ENCODE data around the gene TERC. TPM values are rescaled to one million over a fixed set of nuclear protein-coding genes. Genes with fewer than 3 reads are reported as not detected.

Gene TERC
- total RNA-seq: 1.4 TPM

DNA sequence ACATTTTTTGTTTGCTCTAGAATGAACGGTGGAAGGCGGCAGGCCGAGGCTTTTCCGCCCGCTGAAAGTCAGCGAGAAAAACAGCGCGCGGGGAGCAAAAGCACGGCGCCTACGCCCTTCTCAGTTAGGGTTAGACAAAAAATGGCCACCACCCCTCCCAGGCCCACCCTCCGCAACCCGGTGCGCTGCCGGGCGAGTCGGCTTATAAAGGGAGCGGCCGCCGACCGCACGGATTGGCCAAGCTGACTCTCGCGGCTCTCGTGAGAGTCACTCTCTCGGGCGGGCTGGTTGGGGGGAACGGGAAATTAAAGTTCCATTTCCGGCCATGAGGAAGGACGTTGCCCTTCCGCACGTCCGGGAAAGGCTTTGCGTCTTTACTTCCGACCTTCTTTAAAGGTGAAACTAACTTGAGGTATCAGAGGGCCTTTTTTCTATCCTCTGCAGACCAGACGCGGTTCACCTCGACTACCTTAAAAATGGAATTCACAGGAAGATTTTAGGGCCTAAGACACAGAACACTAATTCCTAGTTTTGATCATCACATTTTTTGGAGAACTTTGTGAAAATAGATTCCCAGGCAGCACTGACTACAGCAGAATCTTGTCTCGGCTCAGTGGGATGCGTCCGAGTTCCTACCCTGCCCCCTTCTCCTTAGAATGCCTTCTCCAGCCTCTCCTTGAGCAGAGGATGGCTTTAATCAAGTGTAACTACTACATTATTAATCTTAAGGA is at the start of gene TERC:
TSS of gene TERC (minus strand) at position 179 of the 731 bp plus-strand sequence.
- DNase-seq (ENCODE audit: low spot score): peak; percentile 97

DNA sequence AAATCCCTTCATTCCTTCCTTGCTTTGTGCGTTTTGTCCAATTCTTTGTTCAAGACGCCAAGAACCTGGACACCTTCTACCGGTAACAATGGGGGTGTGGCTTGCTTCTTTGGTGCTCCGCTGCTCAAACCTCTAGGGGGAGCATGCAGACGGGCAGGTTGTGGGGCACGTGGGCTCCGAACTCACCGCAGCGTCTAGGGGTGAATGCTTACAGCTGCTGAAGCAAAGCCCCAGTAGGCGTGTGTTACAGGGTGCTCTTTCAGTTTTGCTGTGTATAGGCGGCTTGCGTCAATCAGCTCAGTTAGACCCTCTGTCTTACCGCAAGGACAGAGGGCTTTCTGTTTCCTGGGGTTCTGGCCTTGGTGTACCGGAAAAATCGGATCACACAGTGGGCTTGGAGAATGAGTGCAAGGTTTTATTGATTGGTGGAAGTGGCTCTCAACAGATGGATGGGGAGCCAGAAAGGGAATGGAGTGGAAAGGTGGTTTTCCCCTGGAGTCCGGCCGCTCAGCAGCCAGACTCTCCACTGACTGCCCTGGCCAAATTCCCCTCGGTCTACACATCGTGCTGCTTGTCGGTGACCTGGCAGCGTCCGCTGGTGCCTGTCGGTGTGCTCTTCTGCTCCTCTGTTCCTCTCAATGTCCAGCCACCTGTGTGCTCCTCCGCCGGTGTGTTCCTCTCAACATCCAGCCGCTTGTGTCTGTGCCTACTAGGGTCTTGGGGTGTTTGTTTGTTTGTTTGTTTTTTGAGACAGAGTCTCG is 49.1 kb upstream of the TERC start:
- no peak for DNase-seq (ENCODE audit: low spot score)

DNA sequence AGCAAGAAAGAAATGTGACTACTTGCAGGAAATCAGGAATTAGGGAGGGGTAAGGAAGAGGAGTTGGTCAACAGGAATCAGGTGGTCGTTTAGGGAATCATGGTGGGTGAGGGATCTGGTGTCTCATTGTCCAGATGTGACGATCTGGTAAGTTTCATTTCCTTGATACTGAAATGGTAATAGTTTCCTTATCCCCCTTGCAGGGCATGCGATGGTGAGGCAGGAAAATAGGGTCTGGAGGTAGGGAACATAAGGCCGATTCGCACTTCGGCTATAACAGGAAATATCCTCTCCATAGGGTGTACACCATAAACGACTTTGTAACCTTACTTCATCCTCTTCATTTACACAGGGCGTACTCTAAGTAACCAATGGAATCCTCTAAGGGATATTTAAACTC is 48.4 kb upstream of the TERC start:
- no peak for DNase-seq (ENCODE audit: low spot score)

DNA sequence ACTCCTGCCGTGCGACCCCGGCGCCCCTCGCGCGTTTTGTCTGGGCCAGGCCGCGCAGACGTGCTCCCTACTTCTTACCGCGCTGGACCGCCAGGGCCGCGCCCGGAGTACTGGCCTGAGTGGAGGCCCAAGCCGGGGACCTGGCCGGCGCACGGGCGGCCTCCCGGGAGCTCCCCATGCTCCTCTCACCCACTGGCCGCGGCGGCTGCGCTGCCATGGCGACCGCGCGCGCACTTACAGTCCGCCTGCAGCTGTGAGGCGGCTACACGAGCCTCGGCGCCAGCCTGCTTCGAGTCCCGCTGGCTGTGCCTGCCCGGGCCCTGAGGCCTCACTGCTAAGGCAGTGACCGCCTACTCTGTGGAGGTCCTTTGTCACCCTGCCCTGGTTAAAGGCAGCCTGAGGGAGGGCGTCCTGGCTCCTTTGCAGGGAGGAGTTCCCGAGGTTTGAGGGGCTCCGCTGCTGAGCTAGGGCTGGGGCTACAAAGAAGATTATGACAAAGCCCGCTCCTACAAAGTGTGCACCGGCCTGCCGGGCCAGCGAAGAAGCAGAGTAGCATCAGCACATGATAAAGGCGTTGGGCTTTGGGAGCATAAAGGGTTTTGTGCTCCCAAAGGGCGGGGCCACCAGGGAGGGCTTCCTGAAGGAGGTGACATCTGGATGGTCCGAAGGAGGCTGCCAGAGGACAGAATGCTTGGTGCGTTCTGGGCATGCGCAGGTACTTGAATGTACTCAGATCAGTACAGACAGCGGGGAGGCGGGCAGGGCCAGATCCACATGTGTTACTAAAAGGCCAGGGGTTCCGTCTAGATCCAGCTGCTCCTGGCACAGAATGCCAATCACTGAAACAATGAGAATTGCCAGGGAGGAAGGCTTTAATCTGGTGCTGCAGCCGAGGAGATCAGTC is 47.7 kb upstream of the TERC start, which contains the start of the genes LRRC34 and LRRIQ4:
TSS of gene LRRC34 (minus strand) at position 573 of the 904 bp plus-strand sequence. CDS start at position 217, 356 bp downstream.
TSS of gene LRRIQ4 (plus strand) at position 539 of the 904 bp plus-strand sequence. CDS start 9,052 bp downstream, outside the sequence.
- peak; percentile 73 for DNase-seq (ENCODE audit: low spot score)

DNA sequence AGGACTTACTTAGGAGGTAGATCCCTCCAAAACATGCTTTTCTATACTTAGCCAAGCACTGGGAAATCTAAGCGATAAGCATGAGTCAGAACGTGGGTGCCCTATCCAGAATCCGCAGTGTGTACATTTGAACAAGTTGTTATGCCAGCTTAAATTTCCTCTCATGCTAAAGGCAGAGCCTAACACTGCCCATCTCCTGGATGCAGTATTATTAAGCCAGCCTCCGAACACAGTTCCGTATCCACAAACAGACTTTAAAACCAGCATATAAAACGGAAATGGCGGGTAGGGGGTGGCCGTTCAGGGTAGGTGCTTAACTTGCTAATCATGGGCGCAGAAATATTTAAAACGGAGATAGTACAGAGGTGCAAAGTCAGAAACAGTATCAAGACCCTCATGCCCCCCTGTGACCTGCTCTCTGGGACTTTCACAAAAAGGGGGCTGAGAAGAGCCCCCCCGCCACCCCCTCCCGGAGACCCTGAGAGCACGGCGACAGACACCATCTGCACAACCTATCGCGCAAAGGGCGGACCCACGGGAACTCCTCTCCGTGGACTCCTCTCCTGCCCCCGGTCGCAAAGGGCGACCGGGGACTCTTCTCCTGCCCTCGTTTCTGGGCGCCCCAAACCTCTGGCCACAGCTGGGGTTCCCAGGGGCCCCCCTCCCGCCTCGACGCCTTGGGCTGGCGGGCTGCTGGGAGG is 46.9 kb upstream of the TERC start:
- peak; percentile 49 for DNase-seq (ENCODE audit: low spot score)

DNA sequence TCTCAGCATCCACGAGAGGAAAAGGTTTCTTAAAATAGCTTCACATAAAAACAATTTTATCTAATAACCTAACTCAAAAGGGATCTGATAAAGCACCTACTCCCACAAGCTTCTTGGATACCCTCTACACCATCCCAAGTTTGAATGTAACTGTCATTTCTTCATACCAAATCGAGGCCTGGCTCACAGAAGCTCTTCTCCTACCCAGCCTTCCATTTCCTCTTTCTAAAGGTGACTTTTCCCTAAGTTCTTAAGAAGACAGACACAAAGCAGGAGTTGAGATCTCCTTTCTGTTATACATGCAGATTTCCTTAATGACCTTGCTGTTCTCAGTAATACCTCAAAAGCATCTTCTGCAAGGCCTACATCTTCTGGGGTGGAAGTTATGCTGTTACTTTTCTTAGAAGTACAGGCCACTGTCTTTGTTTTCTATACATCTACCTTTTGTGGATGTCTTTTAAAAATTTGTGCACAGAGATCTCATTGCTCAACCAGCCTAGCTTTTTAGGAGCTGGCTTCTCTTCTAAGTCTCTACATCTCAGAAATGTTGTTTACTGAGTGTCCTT is 44.5 kb upstream of the TERC start:
- no peak for DNase-seq (ENCODE audit: low spot score)

DNA sequence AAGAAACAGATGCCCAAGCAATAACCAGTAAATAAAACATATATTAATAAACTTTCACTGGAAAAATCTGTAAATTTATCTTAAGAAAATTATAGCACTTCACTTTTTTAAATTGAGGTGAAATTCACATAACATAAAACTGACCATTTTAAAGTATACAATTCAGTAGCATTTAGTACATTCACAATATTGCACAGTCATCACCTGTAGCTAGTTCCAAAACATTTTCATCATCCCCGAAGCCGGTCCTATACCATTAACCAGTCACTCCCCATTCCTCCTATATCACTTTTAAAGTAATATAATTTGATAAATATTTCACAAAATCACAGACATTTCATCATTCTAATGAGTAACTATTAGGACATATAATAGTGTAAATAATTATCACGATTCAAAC is 39.8 kb upstream of the TERC start:
- no peak for DNase-seq (ENCODE audit: low spot score)

DNA sequence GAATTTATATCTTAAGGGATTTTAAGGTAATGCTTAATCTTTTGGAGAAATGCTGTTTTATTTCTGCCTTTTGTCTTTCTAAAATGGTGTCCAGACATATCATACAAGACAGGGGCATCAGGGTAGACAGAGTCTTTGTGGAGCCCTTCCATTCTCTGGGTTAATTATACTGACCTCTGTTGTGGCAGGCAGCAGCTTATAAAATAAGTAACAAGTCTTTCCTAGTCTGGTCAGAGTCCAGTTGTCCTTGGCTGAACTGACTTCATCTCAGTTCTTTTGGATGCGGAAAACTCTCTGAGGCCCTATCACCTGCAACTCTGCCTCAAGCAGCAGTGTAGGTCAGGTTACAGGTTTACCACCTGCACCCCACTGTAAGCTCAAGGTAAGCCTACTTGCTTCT is 27.5 kb upstream of the TERC start:
- DNase-seq (ENCODE audit: low spot score): no peak

DNA sequence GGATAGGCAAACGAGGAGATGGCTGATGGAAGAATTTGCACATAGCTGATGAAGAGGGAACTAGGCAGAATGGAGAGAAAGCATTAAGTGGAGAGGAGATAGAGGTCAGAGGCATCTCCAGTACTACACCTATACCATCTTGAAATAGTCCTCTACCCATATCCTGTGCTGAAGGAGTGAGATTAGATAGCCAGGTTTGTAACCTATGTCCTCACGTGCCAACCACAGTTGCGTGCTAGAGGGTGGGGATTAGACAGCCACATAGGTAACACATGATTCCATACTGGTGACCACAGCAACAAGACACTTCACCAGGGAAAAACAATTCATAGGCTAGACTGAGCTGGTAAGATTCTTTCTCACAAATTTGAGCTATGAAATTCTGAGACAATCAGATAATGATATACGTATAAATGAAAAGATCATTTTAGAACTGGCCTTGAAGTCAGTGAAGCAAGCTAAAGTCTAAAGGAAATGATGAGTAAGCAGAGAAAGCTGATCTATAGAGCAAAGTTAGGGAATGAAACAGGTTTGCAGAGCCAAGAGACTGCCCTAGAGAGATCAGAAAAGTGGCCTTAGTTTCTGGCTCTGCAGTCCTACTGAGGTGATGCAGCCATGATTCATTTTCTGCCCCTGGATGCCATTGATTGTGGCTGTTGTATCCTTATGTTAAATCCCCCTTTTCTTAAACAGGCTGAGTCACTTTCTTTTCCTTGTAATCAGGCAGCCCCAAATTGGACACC is 26.0 kb upstream of the TERC start:
- DNase-seq (ENCODE audit: low spot score): no peak

DNA sequence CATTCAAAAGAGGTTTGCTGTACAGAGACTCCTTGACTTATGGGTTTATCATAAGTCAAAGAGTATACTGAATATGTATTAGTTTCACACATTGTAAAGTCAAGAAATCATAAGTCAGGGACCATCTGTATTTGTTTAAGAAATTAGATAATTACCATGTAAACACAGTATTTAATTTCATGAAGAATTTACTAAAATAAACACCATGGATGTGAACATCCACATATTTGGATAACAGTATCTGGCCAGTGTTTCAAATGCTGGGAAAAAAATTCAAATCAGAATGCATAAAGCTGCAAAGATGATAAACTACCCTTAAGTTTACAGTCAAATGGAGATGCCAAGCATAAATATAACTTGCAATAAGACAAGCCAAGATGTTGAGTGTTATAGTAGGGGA is 25.4 kb upstream of the TERC start:
- no peak for DNase-seq (ENCODE audit: low spot score)

DNA sequence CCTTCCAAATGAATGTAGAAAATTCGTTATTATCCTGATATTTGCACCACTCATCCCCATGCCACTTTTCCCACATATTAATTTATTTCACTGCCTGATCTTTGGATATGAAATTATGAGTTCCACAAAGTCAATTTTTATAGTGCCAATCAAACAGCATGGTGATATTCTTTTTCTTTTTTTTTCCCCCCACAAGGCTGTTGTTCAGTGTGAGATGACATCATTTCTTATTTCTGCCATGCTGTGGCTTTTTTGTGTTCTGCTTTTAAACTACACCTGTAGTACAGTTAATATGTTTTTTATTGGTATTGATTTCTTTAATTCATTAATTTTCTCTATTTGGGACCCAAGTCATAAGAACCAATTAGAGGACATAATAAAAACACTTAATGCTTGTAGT is 22.9 kb upstream of the TERC start:
- no peak for DNase-seq (ENCODE audit: low spot score)

DNA sequence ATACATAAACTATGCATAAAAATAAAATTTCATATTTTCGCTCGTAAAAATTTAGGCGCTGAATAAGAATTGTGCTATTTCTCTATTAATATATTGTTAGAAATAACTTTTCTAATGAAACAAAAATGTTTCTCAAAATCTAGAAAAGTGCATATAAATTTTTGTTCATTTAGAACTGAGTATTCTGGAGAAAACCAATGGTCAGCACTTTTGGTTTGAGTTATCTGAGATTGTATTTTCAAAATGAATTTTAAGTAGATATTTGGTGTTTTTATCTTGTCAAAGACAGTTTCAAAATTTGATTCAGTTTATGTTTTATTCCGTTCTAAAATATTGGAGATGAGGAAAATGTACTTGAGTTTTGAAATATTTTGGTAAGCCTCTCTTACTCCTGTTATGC is 22.3 kb upstream of the TERC start:
- no peak for DNase-seq (ENCODE audit: low spot score)

DNA sequence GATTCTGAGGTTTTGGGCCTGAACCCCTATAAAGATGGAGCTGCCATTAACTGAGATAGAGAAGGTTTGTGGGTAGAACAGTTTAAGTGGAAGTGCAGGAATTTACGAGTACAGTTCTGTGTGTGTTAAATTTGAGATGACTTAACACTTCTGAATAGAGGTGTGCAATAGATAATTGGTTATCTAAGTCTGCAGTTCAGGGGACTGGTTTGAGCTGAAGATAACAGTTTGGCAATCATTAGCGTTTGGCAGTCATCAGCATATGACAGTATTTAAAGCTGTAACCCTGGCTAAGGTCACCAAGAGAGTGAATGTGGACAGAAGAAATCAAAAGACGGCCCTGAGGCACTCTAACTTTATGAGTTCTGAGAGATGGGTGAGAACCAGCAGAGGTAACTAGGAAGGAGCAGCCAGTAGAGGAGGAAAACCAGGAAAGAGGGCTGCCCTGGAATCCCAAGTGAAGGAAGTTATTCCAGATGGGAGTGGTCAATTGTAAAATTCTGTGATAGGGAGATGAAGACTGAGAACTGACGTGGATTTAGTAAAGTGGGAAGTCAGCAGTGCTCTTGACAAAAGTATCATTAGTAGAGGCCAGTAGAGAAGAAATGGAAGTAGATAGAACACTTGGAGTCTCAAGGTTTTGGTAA is 16.5 kb upstream of the TERC start:
- DNase-seq (ENCODE audit: low spot score): no peak

DNA sequence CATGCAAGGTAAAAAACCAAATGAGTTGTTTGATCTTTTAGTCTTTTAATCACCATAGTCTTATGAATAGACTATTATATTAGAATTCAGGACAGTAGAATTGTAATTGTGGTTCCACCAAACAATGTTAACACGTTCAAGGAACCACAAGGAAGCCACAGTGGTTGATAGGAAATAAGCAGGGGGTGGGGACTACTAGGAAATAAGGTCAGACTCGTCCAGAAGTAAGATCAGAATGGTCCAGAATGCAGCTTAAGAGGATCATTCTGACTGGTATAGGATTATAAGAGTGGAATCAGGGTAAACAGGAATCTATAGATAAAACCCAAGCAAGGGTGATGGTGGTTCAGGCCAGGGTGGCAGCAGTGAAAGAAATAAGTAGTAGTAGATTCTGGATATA is 15.9 kb upstream of the TERC start:
- no peak for DNase-seq (ENCODE audit: low spot score)

DNA sequence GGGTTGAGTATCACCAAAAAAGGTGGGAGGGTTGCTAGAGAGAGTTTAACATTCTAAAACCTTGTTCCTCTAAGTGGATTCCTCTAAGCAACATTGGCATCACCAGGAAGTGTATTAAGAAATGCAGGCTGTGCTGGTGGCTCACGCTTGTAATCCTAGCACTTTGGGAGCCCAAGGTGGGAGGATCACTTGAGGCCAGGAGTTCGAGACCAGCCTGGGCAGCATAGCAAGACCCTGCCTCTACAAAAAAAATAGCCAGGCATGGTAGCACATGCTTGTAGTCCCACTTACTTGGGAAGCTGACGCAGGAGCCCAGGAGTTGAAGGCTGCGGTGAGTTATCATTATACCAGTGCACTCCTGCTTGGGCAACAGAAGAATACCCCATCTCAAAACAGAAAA is 13.0 kb upstream of the TERC start:
- DNase-seq (ENCODE audit: low spot score): no peak

DNA sequence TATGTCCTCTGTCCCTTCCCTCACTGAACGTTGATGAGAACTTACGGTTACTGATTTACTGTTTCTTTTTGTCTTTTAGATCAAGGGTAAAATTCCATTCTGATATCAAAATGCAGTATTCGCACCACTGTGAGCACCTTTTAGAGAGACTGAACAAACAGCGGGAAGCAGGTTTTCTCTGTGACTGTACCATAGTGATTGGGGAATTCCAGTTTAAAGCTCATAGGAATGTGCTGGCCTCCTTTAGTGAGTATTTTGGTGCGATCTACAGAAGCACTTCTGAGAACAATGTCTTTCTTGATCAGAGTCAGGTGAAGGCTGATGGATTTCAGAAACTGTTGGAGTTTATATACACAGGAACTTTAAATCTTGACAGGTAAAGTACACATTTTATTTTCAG is 9.3 kb upstream of the TERC start:
- DNase-seq (ENCODE audit: low spot score): no peak

DNA sequence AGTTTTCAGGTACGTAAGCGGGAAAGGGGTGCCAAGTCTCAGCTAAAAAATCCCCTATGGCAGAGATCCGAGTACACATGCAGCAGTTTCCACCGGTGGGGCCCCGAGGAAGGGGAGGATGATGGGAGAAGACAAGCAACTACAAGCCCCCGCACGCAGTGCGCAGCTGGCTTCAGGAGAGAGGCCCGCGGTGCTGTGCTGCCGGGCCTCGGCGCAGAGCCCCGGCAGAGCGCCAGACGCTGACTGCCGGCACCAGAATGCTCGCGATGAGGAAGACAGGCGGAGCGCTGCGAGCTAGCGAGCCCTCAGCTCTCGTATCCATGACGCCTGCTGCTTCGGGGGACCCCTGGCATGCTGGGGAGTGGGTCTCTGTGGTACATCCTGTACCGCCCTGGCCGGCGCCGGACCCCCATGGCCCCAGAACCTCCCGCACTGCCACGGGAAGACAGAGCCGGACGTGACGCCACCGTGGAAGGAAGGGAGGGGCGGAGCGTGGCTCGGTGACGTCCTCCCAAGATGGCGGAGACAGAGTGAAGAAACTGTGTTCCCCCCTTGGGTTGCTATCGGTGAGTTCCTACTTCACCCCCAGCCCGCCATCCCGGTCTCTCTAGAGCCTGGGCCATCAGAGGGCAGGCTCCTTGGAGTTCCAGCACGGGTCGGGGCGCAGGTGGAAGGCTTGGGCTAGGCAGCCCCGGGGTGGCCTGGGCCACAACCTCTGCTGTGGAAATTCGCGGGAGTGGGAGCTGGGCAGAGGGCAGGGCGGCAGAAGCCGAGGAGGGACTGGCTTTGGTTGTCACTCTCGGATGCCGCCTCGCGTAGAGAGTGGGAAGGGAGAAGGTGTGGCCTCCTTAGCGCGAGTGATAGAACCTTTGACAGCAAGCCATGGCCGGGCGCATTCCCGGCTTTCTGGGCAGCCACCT is 8.3 kb upstream of the TERC start, which contains the start of gene MYNN:
TSS of gene MYNN (plus strand) at position 500 of the 920 bp plus-strand sequence. CDS start 900 bp downstream, outside the sequence.
- peak; percentile 95 for DNase-seq (ENCODE audit: low spot score)

DNA sequence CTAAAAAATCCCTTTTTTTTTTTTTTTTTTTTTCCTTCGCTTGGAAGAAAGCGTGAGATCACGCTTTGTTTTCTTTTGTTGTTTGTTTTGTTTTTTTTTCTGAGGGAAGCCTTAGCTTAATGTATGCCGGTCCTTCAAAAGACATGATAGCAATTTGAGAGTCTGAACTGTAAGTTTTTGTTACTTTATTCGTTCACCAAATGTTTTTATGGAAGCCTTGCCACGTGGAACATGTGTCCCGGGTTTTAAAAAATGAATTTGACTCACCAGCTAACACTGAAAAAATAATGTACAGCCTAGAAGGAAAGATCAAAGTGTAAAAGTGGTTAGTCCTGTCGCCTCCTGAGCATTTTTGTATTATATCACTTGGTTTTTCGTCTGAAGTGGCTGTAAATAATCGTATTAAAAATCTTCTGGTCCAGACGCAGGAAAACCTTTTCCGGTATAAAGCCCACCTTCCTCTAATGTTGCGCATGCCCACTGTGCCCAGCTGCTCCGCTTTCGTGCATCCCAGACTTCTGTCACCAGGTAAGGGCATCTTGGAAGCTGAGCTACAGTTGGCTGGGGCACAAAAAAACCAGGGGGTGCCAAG is 7.5 kb upstream of the TERC start:
- peak; percentile 84 for DNase-seq (ENCODE audit: low spot score)
